Endothelial cell of umbilical vein (primary cell): ENCODE results near the gene UBL5.
"Not testable (repeated sequence)": the region's sequence is repeated elsewhere in the genome, so short reads cannot be mapped to it uniquely, and the experiment has no call there.

Experiments used
- EZH2 ChIP-seq: IDR thresholded peaks from 2 replicates; pipeline ENCODE4 v1.6.1; 2012; ENCODE audit warnings: borderline replicate concordance, low read depth, mild to moderate bottlenecking, moderate library complexity, low read length, inconsistent platforms; ENCODE audit not compliant: severe bottlenecking
- FOS ChIP-seq: IDR thresholded peaks from 2 replicates; pipeline ENCODE4 v1.6.1; 2011; ENCODE audit warnings: mild to moderate bottlenecking, low read length, moderate library complexity, borderline replicate concordance; ENCODE audit not compliant: insufficient read depth
- POLR2A ChIP-seq: IDR thresholded peaks from 2 replicates; pipeline ENCODE4 v1.6.1; 2012; ENCODE audit warnings: low read depth, mild to moderate bottlenecking, control low read depth, low read length
- POLR2AphosphoS5 ChIP-seq: IDR thresholded peaks from 2 replicates; pipeline ENCODE4 v1.6.1; 2012; ENCODE audit warnings: low read depth, mild to moderate bottlenecking, control low read depth, low read length, moderate library complexity; ENCODE audit not compliant: insufficient read depth
- TF ChIP-seq, protein P1 (sequence below), 2 donors: IDR thresholded peaks; 1 replicate in 1 of 2; 2 replicates in 1 of 2; pipeline ENCODE4 v1.5.1; 2011; ENCODE audit warnings: low read length in 2 of 2, mild to moderate bottlenecking in 2 of 2, moderate library complexity in 2 of 2, control low read depth in 1 of 2, inconsistent platforms in 1 of 2, low read depth in 1 of 2; ENCODE audit not compliant: insufficient read depth in 1 of 2; ENCODE audit errors: extremely low read depth in 1 of 2

DNA sequence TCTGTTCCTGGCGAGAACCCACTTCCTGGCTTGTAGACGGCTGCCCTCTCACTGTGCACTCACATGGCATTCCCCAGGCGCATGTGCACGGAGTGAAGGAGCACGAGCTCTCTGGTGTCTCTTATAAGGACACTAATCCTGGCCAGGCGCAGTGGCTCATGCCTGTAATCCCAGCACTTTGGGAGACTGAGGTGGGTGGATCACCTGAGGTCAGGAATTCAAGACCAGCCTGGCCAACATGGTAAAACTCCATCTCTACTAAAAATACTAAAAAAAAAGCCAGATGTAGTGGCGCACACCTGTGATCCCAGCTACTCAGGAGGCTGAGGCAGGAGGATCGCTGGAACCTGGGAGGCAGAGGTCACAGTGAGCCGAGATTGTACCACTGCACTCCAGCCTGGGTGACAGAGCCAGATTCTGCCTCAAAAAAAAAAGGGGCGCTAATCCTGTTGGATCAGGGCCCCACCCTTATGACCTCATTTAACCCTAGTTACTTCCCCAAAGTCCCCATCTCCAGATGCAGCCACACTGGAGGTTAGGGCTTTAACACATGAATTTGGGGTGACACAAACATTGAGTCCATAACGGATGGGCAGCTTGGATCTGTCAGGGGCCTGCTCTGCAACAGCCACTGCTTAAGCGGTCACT is 16.0 kb downstream of the UBL5 start:
- TF ChIP-seq, protein P1, sequence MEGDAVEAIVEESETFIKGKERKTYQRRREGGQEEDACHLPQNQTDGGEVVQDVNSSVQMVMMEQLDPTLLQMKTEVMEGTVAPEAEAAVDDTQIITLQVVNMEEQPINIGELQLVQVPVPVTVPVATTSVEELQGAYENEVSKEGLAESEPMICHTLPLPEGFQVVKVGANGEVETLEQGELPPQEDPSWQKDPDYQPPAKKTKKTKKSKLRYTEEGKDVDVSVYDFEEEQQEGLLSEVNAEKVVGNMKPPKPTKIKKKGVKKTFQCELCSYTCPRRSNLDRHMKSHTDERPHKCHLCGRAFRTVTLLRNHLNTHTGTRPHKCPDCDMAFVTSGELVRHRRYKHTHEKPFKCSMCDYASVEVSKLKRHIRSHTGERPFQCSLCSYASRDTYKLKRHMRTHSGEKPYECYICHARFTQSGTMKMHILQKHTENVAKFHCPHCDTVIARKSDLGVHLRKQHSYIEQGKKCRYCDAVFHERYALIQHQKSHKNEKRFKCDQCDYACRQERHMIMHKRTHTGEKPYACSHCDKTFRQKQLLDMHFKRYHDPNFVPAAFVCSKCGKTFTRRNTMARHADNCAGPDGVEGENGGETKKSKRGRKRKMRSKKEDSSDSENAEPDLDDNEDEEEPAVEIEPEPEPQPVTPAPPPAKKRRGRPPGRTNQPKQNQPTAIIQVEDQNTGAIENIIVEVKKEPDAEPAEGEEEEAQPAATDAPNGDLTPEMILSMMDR (IDR thresholded peaks at IDR 0.05; ENCODE audit: extremely low read depth in 1 of 2, insufficient read depth in 1 of 2, low read depth in 1 of 2, low read length in 2 of 2): not testable (repeated sequence)
- TF ChIP-seq POLR2AphosphoS5, EZH2, FOS, POLR2A: not testable (repeated sequence)
